Sigmoid colon (tissue), 3 donors: Measurements from ENCODE around the gene HINFP.
A peak's percentile ranks its signal among the peaks of the same experiment; 100 is the strongest.

Experiments
- CTCF ChIP-seq, 4 experiments: fragments of 450-650 bp in 3 of 4; fragments of 200-600 bp in 1 of 4; IDR thresholded peaks; one replicate each; pipeline ENCODE4 v1.5.1; 2016 to 2019; ENCODE audit warnings: antibody characterized with exemption in 4 of 4, mild to moderate bottlenecking in 3 of 4, moderate library complexity in 2 of 4
- POLR2A ChIP-seq, 2 donors: fragments of 450-650 bp; IDR thresholded peaks; one replicate each; pipeline ENCODE4 v1.6.1; 2016; ENCODE audit warnings: antibody characterized with exemption in 2 of 2, mild to moderate bottlenecking in 2 of 2, moderate library complexity in 2 of 2

- TF ChIP-seq CTCF (IDR thresholded peaks at IDR 0.05) (peak in 1 of 4 experiments; percentile 12), POLR2A (IDR thresholded peaks at IDR 0.05) (peak in 1 of 2 donors; percentile 15)
Observed at GRCh38 chr11:119169282-119169719, 47.9 kb downstream of the HINFP start.
